Uterus (tissue), 4 donors: ENCODE measurements around the gene GNB5. TPM values are rescaled to one million over a fixed set of nuclear protein-coding genes. Genes with fewer than 3 reads are reported as not detected.
A peak's percentile ranks its signal among the peaks of the same experiment; 100 is the strongest.

ENCODE experiments used
- DNase-seq, 2 donors: peaks; one replicate each; pipeline ENCODE4 v3.0.0-alpha.2; 2019 to 2020
- H3K27ac ChIP-seq, 2 donors: fragments of 200-600 bp; sonication (generic); 1 replicate in 1 of 2; 2 replicates in 1 of 2; pipeline ENCODE4 v1.5.1; 2016 to 2018
- H3K27me3 ChIP-seq, 2 donors: fragments of 200-600 bp; sonication (generic); one replicate each; pipeline ENCODE4 v1.5.1; 2018 to 2019; ENCODE audit warnings: control low read depth in 1 of 2
- H3K36me3 ChIP-seq, 2 donors: fragments of 200-600 bp; sonication (generic); one replicate each; pipeline ENCODE4 v1.5.1; 2019; ENCODE audit warnings: control low read depth in 1 of 2
- H3K4me1 ChIP-seq, 2 donors: fragments of 200-600 bp; sonication (generic); one replicate each; pipeline ENCODE4 v1.5.1; 2018 to 2019; ENCODE audit warnings: control low read depth in 1 of 2
- H3K4me3 ChIP-seq, 2 donors: fragments of 200-600 bp; sonication (generic); 1 replicate in 1 of 2; 2 replicates in 1 of 2; pipeline ENCODE4 v1.5.1; 2018 to 2019; ENCODE audit warnings: mild to moderate bottlenecking in 1 of 2
- H3K9me3 ChIP-seq, 2 donors: fragments of 200-600 bp; sonication (generic); one replicate each; pipeline ENCODE4 v1.5.1; 2019; ENCODE audit warnings: control low read depth in 1 of 2
- POLR2A ChIP-seq, 2 donors: fragments of 450-650 bp; IDR thresholded peaks; one replicate each; pipeline ENCODE4 v1.6.1; 2016; ENCODE audit warnings: antibody characterized with exemption in 2 of 2, mild to moderate bottlenecking in 1 of 2, moderate library complexity in 1 of 2
- intact Hi-C: fragments of 100-400 bp; cut with DNase I; formaldehyde crosslinking; loops from one replicate; pipeline ENCODE4 v1.15.1; 2023; ENCODE audit warnings: low total_unique reads
- total RNA-seq, 4 donors: library from RNA; depleted of rRNA in 3 of 4; stranded (reverse); fragments of >200 nt in 3 of 4; gene quantifications; one replicate each; pipeline versions ENCODE4 v1.1.0 to v1.2.4, GENCODE V29; 2014 to 2023
- TF ChIP-seq, protein P1 (sequence below), 4 experiments: fragments of 200-600 bp in 2 of 4; fragments of 450-650 bp in 2 of 4; sonication (generic) in 2 of 4; IDR thresholded peaks; one replicate each; pipeline ENCODE4 v1.5.1; 2016 to 2019; ENCODE audit warnings: antibody characterized with exemption in 4 of 4, mild to moderate bottlenecking in 2 of 4, moderate library complexity in 1 of 4
- donor health status: DM: yes; HTN: yes; CAD: no.

GNB5 gene
- total RNA-seq, 4 donors from 2014 or later: 28.4 to 73.8 (median 48.8) TPM

DNA sequence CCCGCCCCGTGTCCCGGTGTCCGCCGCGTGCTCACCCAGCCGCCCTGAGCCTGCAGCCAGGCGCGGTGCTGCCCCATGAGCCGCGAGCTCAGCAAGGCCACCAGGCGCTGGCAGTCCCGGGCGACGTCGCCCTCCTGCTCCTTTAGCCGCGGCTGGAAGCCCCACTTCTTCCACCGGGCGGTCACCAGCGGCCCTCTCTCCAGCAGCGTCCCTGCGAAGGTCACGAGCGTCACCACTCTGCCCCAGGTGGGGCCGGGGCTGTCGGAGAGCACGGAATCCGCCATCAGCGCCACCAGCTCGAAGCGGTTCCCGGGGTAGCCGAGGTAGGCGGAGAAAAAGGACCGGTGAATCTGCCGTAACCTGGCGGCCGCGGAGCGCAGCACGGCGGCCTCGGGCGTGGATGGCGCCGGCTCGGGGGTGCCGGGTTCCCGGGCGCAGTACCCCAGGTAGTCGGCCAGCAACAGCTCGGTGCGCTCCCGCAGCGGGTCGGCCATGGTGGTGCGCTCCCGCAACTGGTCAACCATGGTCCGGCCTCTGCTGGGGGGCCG lies 78.9 kb downstream of the GNB5 start:
- Histone ChIP-seq H3K27ac (no peak overlapping the region), H3K27me3 (no peaks in the 10 kb centered on the region), H3K36me3 (no peaks in the 10 kb centered on the region), H3K4me3 (peak overlapping the region; percentile 27 to 33), H3K9me3 (no peaks in the 10 kb centered on the region), H3K4me1 (peaks cover 0 to 9% of the 10 kb centered on the region in 2 donors)
- no peak for DNase-seq
- intact Hi-C loops: no loop called here
- TF ChIP-seq, protein P1, sequence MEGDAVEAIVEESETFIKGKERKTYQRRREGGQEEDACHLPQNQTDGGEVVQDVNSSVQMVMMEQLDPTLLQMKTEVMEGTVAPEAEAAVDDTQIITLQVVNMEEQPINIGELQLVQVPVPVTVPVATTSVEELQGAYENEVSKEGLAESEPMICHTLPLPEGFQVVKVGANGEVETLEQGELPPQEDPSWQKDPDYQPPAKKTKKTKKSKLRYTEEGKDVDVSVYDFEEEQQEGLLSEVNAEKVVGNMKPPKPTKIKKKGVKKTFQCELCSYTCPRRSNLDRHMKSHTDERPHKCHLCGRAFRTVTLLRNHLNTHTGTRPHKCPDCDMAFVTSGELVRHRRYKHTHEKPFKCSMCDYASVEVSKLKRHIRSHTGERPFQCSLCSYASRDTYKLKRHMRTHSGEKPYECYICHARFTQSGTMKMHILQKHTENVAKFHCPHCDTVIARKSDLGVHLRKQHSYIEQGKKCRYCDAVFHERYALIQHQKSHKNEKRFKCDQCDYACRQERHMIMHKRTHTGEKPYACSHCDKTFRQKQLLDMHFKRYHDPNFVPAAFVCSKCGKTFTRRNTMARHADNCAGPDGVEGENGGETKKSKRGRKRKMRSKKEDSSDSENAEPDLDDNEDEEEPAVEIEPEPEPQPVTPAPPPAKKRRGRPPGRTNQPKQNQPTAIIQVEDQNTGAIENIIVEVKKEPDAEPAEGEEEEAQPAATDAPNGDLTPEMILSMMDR (IDR thresholded peaks at IDR 0.05): peak in 1 of 4 experiments; percentile 23
- peak in 1 of 2 donors; percentile 10 for TF ChIP-seq POLR2A (IDR thresholded peaks at IDR 0.05)

DNA sequence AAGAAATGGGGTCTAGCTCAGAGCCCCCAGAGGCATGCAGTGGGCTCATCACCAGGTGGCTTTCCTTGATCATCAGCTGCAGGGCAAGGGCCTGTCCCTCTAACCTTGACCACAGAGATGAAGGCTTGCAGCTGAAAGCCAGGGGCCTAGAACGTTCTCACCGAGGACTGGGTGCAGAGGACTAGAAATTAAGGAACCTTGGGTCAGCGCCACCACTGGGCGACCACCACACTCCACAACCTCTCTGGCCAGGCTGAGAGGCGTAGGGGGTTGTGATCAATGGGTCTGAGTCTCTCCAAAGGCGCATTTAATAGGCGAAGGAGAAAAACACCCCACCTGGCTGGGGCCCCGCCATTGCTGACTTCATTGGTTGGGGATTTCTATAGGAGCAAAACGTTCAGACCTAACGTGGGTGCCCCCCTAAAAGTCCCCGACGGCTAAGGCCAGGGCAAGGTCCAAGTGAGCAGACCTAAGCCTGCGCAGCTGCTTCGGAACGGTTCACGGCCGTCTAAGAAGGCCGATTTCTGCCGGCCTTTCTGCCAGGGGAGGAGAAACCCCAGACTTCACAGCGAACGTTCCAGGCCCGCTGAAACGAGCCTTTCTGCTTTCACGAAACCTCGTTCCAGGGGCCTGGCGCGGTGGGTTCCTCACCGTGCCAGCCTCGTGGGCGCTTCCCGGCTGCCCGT lies 79.5 kb downstream of the GNB5 start:
- intact Hi-C loops: no loop called here

DNA sequence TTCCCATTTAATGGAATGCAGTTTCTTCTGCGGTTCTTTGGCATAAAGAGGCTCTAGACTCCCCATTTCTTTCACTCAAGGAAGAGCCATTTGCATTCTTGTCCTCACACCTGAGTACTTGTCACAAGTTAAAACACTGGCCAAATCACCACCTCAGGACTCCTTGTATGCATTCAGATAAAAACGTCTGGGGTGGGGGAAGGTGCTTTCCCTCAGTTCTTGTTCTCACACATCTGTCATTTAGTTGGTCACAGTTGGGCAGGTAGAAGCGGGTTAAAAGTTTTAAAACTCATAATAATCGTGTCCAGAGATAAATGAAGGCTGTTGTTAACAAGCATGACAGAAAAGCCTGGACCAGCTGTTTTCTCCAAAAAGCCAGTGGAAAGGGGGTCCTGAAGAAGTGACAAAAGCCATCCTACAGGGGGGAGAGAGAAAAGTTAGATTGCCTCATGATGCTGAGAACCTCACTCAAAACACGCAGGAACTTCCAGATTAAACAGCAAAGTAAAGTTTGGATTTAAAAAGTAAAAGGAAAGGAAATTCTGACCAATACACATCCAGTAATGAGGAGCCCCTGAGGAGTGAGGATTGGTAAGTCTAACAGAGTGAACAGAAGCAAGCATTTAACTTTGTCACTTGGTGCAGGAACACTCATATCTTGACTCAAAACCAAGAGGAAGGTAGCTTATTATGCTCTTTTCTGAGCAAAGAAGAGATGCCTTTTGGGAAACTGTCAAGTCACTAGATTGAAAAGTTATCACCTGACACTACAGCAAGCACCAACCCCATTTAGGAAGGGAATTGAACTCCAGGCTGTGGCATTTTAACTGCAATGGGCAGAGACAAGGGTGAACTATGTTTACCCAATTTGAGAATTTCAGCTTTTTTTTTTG lies 81.4 kb downstream of the GNB5 start:
- TF ChIP-seq POLR2A (IDR thresholded peaks at IDR 0.05): no peak
- TF ChIP-seq, protein P1 (IDR thresholded peaks at IDR 0.05): no peak
- no peak overlapping the region for H3K4me3 ChIP-seq
- no peaks in the 10 kb centered on the region for H3K36me3 ChIP-seq
- no peak overlapping the region for H3K27ac ChIP-seq
- H3K27me3 ChIP-seq: no peaks in the 10 kb centered on the region
- H3K4me1 ChIP-seq: peaks cover 0 to 9% of the 10 kb centered on the region in 2 donors
- intact Hi-C loops: no loop called here
- no peaks in the 10 kb centered on the region for H3K9me3 ChIP-seq
- no peak for DNase-seq

More for the DNA sequence above, 79.5 kb downstream of the GNB5 start:
- no peaks in the 10 kb centered on the region for H3K36me3 ChIP-seq
- no peaks in the 10 kb centered on the region for H3K9me3 ChIP-seq
- H3K27me3 ChIP-seq: no peaks in the 10 kb centered on the region
- H3K4me3 ChIP-seq: peak overlapping the region; percentile 27 to 33
- no peak for TF ChIP-seq POLR2A (IDR thresholded peaks at IDR 0.05)
- TF ChIP-seq, protein P1 (IDR thresholded peaks at IDR 0.05): no peak
- H3K4me1 ChIP-seq: peaks cover 0 to 9% of the 10 kb centered on the region in 2 donors
- DNase-seq: no peak
- H3K27ac ChIP-seq: no peak overlapping the region

DNA sequence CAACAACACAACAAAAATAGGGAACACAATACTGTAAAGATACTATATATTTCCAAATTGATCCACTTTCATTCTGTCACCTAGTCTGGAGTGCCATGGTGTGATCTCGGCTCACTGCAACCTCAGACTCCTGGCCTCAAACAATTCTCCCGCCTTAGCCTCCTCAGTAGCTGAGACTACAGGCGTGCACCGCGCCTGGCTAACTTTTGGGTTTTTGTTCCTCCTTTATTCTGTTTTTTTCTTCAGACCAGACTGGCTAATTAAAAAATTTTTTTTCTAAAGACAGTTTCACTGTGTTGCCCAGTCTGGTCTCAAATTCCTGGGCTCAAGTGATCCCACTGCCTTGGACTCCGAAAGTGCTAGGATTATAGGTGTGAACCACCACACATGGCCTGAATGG lies 84.0 kb downstream of the GNB5 start:
- DNase-seq: no peak
- H3K9me3 ChIP-seq: no peaks in the 10 kb centered on the region
- intact Hi-C loops: no loop called here

More for the DNA sequence above, 84.0 kb downstream of the GNB5 start:
- peaks cover 4 to 5% of the 10 kb centered on the region in 2 donors for H3K4me1 ChIP-seq
- H3K27me3 ChIP-seq: no peaks in the 10 kb centered on the region
- no peak overlapping the region for H3K4me3 ChIP-seq
- H3K27ac ChIP-seq: no peak overlapping the region
- H3K36me3 ChIP-seq: no peaks in the 10 kb centered on the region
- TF ChIP-seq, protein P1 (IDR thresholded peaks at IDR 0.05): no peak
- no peak for TF ChIP-seq POLR2A (IDR thresholded peaks at IDR 0.05)
